GM12892 (cell line): Measurements from ENCODE around the gene UPK3BL2.
"Not testable (repeated sequence)": the region's sequence is repeated elsewhere in the genome, so short reads cannot be mapped to it uniquely, and the experiment has no call there.

Source experiments
- DNase-seq: peaks from one replicate; pipeline ENCODE4 v3.0.0; 2011; ENCODE audit not compliant: insufficient read length
- FAIRE-seq: peaks from 2 replicates; lab custom pipeline; 2011; peaks lifted over from hg19 to GRCh38; lab: Jason Lieb, UNC

Gene UPK3BL2

DNA sequence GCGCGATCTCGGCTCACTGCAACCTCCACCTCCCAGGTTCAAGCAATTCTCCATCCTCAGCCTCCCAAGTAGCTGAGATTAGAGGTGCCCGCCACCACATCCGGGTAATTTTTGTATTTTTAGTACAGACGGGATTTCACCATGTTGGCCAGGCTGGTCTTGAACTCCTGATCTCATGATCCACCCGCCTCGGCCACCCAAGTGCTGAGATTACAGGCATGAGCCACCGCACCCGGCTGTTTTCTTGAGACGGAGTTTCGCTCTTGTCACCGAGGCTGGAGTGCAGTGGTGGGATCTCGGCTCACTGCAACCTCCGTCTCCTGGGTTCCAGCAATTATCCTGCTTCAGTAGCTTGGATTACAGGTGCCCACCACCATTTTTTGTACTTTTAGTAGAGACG lies 45.2 kb downstream of the UPK3BL2 start:
- DNase-seq, FAIRE-seq: not testable (repeated sequence)

DNA sequence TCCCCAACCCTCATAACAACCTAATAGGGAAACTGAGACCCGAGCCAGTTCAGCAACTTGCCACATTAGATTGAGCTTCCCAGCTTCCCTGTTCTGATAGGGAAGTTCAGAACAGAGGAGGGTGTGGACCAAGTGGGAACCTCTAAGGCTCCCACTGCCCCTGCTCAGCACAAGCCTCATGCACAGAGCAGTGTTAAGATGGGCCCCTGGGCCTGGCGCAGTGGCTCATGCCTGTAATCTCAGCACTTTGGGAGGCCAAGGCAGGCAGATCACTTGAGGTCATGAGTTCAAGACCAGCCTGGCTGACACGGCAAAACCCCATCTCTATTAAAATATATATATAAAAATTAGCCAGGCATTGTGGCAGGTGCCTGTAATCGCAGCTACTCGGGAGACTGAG lies 46.2 kb downstream of the UPK3BL2 start:
- not testable (repeated sequence) for DNase-seq, FAIRE-seq

DNA sequence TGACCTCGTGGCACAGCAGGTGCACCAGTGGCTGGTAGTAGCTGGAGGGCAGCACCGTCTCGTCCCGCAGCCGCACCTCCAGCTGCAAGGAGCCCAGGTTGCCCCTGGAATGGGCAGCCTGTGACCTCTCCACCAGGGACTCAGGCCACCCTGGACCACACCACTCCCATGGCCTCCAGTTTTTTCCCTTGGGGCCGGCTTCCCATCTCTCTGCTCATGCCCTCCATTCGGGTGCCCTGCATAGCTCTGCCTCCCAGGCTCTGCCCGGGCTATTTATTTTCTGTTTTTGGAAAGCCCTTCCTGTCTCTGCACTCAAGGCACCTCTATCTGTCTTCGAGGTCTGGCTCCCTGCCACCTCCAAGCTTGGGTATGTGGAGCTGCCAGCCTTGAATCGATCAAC lies 46.6 kb downstream of the UPK3BL2 start:
- not testable (repeated sequence) for FAIRE-seq

DNA sequence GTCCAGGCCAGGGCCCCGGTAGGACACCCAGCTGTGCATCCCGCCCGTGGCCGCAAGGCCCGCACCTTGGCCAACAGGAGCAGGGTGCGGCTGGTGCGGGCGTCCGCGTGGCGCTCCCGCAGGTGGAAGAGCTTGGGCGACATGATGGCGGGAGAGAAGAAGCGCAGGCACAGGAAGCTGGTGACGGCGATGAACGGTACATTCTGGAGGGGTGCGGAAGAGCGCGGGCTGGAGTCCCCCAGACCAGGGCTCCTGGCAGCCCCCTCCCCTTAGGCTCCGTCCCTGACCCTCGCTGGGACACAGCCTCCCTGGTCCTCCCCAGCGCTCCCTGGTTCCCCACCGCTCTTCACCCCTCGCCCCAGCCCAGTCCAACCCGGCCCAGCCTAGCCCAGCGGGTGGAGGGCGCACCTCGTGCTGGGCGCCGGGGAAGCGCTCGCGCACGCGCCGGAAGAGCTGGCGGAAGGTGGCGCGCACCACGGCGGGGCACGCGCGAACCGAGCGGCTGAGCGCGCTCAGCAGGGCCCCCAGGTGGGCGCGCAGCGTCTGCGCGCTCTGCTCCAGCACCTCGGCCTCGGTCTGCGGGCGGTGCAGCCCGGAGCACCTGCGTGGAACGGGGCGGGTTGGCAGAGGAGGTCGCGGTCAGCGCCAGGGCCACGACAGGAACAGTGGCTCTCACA lies 48.9 kb downstream of the UPK3BL2 start:
- not testable (repeated sequence) for FAIRE-seq, DNase-seq

More for the DNA sequence above, 46.6 kb downstream of the UPK3BL2 start:
- not testable (repeated sequence) for DNase-seq

- not testable (repeated sequence) for DNase-seq, FAIRE-seq
These were observed 49.5 kb downstream of the UPK3BL2 start for GRCh38 chr7:102494026-102494425.

DNA sequence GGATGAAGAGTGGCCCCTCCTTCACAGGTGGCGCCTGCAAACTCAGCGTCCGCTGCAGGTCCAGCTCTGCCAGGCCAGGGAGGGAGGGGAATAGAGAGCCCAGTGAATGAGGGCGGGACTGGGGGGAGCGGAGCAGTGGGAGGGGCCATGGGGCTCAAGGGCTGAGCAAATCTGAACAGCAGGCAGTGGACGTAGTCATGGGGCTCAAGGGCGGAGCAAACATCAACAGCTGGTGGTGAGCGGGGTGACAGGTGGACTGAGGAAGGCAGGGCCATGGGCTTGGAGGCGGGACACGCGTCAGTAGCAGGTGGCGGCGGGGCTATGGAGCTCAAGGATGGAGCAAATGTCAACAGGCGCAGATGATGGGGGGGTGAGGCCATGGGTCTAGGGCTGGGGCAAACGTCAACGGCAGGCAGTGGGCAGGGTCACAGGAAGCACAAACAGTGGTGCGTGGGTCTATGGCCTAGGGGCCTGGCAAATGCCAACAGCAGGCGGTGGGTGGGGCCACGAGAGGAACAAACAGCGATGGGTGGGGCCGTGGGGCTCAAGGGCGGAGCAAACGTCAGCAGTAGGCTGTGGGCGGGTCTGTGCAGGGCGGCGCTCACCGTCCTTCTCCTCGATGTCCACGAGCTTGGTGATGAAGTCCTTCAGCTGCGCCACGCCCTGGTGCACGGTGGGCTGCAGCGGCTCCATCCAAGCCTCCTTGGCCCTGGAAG lies 50.1 kb downstream of the UPK3BL2 start:
- FAIRE-seq = not testable (repeated sequence)

GRCh38 chr7:102490529-102491075 lies 52.9 kb downstream of the UPK3BL2 start:
- FAIRE-seq = not testable (repeated sequence)

More for the DNA sequence above, 50.1 kb downstream of the UPK3BL2 start:
- not testable (repeated sequence) for DNase-seq

More at GRCh38 chr7:102490529-102491075, 52.9 kb downstream of the UPK3BL2 start:
- not testable (repeated sequence) for DNase-seq
